Fibroblast of villous mesenchyme (primary cell): ENCODE results near the gene IGLON5. TPM values are rescaled to one million over a fixed set of nuclear protein-coding genes. Genes with fewer than 3 reads are reported as not detected.

Experiments
- DNase-seq: peaks from one replicate; pipeline ENCODE4 v3.0.0-alpha.2; 2010; ENCODE audit warnings: low read depth
- H3K4me3 ChIP-seq: 2 replicates; pipeline ENCODE4 v1.5.1; 2011; ENCODE audit warnings: low read depth, mild to moderate bottlenecking, low read length
- total RNA-seq: library from RNA; depleted of rRNA; stranded (reverse); fragments of >200 nt; gene quantifications from 2 replicates; pipeline ENCODE4 v1.2.3, GENCODE V29; 2012
- TF ChIP-seq, protein P1 (sequence below): IDR thresholded peaks from 2 replicates; pipeline ENCODE4 v1.5.1; 2012; ENCODE audit warnings: low read depth, mild to moderate bottlenecking, low read length; ENCODE audit not compliant: insufficient read depth

The IGLON5 gene
- total RNA-seq, 1 donor, result not detected

DNA sequence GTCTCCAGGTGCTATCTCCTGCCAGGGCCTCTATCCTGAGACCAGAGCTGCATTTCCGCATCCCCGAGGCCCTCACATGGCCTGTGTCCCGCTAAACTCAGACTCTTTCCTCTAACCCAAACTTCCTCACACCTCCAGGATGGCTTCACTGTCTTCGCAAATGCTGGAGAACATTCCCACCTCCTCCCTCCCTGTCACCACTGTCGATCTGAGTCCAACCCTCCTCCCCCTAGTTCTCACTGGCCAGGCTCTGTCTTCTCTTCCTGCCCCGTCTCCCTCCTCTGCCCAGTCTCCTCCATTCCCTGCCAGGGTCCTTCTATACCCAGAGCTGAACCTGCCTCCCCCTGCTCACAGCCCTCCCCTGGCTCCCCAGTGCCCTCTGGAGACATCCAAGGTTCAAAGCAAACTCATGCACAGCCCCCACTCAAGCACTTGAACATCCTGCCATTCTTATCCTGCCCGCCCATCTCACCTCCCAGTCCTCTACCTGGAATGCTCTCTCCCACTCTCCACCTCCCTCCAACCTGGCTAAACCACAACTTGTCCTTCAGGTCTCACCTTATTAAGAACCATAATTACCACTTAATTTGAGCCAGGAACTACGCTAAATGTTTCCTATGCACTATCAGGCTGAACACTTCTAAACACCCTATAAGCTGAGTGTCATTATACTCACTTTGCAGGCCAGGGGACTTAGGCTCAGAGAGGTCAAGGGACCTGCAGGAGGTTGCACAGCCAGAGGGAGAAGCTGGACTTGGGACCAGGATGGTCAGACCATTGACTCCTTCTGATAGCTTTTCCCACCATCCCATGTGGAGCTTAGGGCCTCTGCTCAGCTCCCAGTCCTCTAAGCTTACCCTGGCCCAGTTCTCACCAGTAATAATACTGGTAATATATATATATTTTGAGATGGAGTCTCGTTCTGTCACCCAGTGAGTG, 31.5 kb downstream of the IGLON5 start:
- no peak overlapping the region for H3K4me3 ChIP-seq
- TF ChIP-seq, protein P1, sequence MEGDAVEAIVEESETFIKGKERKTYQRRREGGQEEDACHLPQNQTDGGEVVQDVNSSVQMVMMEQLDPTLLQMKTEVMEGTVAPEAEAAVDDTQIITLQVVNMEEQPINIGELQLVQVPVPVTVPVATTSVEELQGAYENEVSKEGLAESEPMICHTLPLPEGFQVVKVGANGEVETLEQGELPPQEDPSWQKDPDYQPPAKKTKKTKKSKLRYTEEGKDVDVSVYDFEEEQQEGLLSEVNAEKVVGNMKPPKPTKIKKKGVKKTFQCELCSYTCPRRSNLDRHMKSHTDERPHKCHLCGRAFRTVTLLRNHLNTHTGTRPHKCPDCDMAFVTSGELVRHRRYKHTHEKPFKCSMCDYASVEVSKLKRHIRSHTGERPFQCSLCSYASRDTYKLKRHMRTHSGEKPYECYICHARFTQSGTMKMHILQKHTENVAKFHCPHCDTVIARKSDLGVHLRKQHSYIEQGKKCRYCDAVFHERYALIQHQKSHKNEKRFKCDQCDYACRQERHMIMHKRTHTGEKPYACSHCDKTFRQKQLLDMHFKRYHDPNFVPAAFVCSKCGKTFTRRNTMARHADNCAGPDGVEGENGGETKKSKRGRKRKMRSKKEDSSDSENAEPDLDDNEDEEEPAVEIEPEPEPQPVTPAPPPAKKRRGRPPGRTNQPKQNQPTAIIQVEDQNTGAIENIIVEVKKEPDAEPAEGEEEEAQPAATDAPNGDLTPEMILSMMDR, result no peak
- no peak for DNase-seq

DNA sequence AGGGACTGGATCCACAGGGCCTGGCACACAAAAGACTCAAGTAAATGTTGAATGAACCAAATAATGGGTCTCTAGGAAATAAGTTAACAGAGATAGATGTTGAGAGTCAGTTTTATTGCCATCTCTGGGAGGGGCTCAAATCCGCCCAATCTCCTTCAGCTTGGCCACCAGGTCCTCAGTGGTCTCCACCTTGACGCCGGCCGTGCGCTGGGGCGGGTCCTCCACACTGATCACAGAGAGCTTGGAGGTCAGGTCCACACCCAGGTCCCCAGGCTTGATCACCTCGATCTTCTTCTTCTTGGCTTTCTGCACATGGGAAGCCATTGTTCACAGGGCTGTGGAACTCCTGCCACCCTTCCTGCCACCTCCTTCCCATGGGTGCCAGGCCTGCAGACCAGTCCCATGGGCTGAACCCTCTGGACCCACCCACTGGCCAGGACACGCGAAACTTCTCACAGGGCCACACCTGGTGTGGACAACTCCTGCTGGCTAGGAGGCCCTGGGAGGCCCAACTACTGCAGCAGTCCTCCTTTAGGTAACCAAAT, 33.7 kb downstream of the IGLON5 start:
- no peak for DNase-seq
- TF ChIP-seq, protein P1, result no peak

DNA sequence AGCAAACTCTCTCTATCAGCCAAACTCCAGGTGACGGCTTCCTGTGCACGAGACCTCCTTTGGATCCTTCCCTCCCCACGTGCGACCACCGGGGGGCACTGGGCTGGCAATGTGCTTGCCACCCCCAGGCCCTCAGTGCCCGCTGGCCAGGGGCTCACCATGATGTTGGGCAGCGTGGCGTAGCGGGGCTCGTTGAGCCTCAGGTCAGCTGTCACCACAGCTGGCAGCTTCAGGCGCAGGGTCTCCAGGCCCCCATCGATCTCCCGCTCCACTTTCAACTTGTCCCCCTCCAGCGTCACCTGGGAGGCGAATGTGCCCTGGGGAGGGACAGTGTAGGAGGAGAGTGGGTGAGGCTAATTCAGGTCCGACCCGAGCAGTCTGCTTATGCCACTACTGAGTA, 35.3 kb downstream of the IGLON5 start:
- DNase-seq, result no peak
- TF ChIP-seq, protein P1, result no peak
- no peak overlapping the region for H3K4me3 ChIP-seq

More for the DNA sequence above, 33.7 kb downstream of the IGLON5 start:
- no peak overlapping the region for H3K4me3 ChIP-seq

DNA sequence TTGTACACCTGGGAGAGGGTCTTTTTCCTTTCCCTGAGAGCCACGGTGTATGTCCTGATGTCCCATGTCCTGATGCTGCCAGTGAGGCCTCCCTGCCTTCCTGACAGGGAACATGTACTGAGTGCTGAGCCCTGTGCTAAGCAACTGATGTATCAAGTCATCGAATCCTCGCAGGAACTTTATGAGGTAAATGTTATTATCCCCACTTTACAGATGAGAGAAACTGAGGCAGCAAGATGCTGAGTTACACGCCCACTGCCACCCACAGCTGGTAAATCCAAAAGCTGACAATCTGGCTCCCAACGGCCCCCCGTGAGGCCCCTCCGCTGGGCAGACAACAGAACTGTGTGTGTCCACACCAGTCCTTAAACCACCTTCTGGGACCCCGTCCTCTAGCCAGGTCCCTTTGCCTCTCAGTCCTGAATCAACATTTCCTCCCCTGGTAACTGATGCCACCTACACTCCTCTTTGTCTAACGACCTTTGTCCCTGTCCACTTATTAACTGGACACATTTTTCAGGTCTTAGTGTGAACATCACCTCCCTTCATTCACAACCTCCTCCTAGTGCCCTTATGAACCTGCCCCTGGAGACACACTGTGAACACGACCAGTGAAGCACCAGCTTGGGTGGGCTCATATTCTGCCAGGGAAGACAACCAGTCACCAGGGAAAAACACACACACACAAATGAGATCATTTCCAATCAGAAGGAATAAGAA, 35.9 kb downstream of the IGLON5 start:
- DNase-seq, result no peak
- TF ChIP-seq, protein P1, result no peak
- no peak overlapping the region for H3K4me3 ChIP-seq

DNA sequence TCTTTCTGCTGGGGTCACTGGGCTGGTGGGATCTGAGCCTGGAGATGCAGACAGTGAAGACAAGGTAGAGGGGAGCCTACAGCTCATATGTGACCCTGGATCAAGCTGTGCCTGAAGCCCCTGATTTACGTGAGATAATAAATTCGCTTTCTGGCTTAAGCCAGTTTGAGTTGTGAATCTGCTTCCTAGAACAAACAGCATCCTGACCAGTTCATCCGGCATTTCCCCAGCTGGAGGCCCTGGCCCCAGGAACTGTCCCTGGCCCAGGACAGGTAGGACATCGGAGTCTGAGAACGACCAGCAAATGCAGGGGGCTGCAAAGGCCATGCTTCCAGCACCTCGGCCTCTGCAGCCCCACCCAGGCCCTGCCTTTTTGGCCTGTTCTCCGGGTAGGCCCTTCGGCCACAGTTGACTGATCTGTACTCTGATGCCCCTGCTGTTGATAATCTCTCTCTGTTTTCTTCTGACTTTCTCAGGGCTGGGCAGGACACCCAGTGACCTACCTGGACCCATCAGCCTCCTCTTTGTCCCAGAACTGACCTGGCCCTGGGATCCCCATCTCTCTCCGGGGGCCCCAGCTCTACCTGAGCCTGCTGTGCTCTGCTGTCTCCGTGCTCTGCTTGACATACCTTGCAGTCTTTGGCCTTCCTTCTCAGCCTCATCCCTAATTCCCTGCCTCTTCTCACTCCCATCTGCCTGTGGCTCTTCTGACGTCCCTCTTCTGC, 40.0 kb downstream of the IGLON5 start:
- TF ChIP-seq, protein P1, result no peak
- no peak for DNase-seq
- no peak overlapping the region for H3K4me3 ChIP-seq

DNA sequence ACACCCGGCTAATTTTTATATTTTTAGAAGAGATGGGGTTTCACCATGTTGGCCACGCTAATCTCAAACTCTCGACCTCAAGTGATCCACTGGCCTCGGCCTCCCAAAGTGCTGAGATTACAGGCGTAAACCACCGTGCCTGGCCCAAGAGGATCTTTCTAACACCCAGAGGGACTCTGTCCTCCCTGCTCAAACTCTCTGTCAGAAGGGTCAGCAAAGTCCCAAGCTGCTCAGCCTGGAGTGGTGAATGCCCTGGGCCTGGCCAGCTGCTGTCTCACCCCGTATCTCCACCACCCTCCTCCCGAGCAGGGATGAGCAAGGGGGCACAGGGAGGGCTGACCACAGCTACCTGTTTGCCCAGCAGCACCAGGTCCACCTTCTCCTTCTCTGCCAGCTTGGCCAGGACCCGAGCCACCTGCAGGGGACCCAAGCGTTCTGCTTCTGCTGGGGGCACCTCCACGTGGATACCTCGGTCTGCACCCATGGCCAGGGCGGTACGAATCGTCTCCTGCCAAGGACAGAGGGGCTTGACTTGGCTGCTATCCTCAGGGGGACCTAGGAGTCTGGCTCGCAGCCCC, 41.4 kb downstream of the IGLON5 start:
- TF ChIP-seq, protein P1, result no peak
- no peak overlapping the region for H3K4me3 ChIP-seq
- DNase-seq, result no peak
